ENCODE results near the gene RAB20. TPM values are rescaled to one million over a fixed set of nuclear protein-coding genes. Genes with fewer than 3 reads are reported as not detected.

Gene RAB20
- total and polyA plus RNA-seq, 2 donors (not counting 1 experiment from before 2014, with no cell fraction given) = 2.4 to 4.6 TPM

- H3K36me3 ChIP-seq (replicated peaks in 1 of 2; ENCODE audit: control extremely low read depth in 1 of 2, control insufficient read depth in 1 of 2, extremely low read depth in 1 of 2, insufficient read depth in 2 of 2, low read length in 1 of 2) = no peaks in the 10 kb centered on the region
- Mint-ChIP-seq H3K27me3 (no peaks in the 10 kb centered on the region), H3K4me3 (no peak overlapping the region), H3K27ac (no peak overlapping the region), H3K9me3 (ENCODE audit: insufficient read depth) (no peaks in the 10 kb centered on the region), H3K4me1 (peaks cover 27% of the 10 kb centered on the region)
- no peak overlapping the region for H3K27ac ChIP-seq (ENCODE audit: low read length in 2 of 2)
- H3K4me3 ChIP-seq (ENCODE audit: control extremely low read depth in 1 of 5, extremely low read depth in 1 of 5, insufficient read depth in 1 of 5, low read depth in 2 of 5, low read length in 4 of 5) = no peak overlapping the region
- DNase-seq (no peak), ATAC-seq (ENCODE audit: low read depth) (no peak)
- no peak overlapping the region for H2AFZ ChIP-seq (ENCODE audit: insufficient read depth, low read depth, low read length, poor library complexity, severe bottlenecking)
- ChIA-PET POLR2A (no interaction called here), CTCF (interaction anchor here (2.2 kb wide), 1 partner anchor 68 kb away, joined by 16 read pairs; no protein-coding TSS in a partner anchor)
- H4K20me1 ChIP-seq (ENCODE audit: control insufficient read depth, insufficient read depth, low read length, poor library complexity, severe bottlenecking) = no peaks in the 10 kb centered on the region
- H3K4me2 ChIP-seq (replicated peaks; ENCODE audit: low read depth, low read length, poor library complexity, severe bottlenecking) = no peak overlapping the region
- H3K9ac ChIP-seq (ENCODE audit: low read length) = no peak overlapping the region
- H3K27me3 ChIP-seq (replicated peaks in 1 of 4; ENCODE audit: control extremely low read depth in 1 of 4, control insufficient read depth in 3 of 4, insufficient read depth in 4 of 4, low read length in 3 of 4) = peaks cover 0 to 5% (median 0%) of the 10 kb centered on the region in 4 experiments
- H3K79me2 ChIP-seq (ENCODE audit: control insufficient read depth, insufficient read depth, low read length) = no peaks in the 10 kb centered on the region
- TF ChIP-seq EZH2 (IDR thresholded peaks at IDR 0.05; ENCODE audit: borderline replicate concordance, insufficient read depth, low read depth, low read length, poor library complexity, severe bottlenecking) (no peak), CTCF (IDR thresholded peaks at IDR 0.05) (no peak)
- 73% methylated on average over 11 of the region's 17 CpGs for WGBS (ENCODE audit: insufficient coverage)
- intact Hi-C loops (cut with micrococcal nuclease) = no loop called here
- H3K4me1 ChIP-seq (ENCODE audit: control insufficient read depth in 2 of 2, insufficient read depth in 2 of 2, low read length in 2 of 2) = peaks cover 20 to 21% of the 10 kb centered on the region in 2 donors
- peaks cover 0 to 4% (median 0%) of the 10 kb centered on the region in 3 donors for H3K9me3 ChIP-seq (ENCODE audit: control extremely low read depth in 1 of 3, control insufficient read depth in 2 of 3, insufficient read depth in 1 of 3, low read length in 2 of 3)
Observed at GRCh38 chr13:110523838-110524540, 37.5 kb downstream of the RAB20 start.

GRCh38 chr13:110523180-110523579 lies 38.3 kb downstream of the RAB20 start:
- intact Hi-C loops (cut with micrococcal nuclease) = no loop called here
- Histone ChIP-seq H2AFZ (ENCODE audit: insufficient read depth, low read depth, low read length, poor library complexity, severe bottlenecking) (no peak overlapping the region), H3K27me3 (replicated peaks in 1 of 4; ENCODE audit: control extremely low read depth in 1 of 4, control insufficient read depth in 3 of 4, insufficient read depth in 4 of 4, low read length in 3 of 4) (peaks cover 0 to 5% (median 0%) of the 10 kb centered on the region in 4 experiments), H3K9ac (ENCODE audit: low read length) (no peak overlapping the region), H3K27ac (ENCODE audit: low read length in 2 of 2) (no peak overlapping the region), H3K9me3 (ENCODE audit: control extremely low read depth in 1 of 3, control insufficient read depth in 2 of 3, insufficient read depth in 1 of 3, low read length in 2 of 3) (peaks cover 0 to 4% (median 0%) of the 10 kb centered on the region in 3 donors), H4K20me1 (ENCODE audit: control insufficient read depth, insufficient read depth, low read length, poor library complexity, severe bottlenecking) (no peaks in the 10 kb centered on the region), H3K79me2 (ENCODE audit: control insufficient read depth, insufficient read depth, low read length) (no peaks in the 10 kb centered on the region), H3K36me3 (replicated peaks in 1 of 2; ENCODE audit: control extremely low read depth in 1 of 2, control insufficient read depth in 1 of 2, extremely low read depth in 1 of 2, insufficient read depth in 2 of 2, low read length in 1 of 2) (no peaks in the 10 kb centered on the region), H3K4me3 (ENCODE audit: control extremely low read depth in 1 of 5, extremely low read depth in 1 of 5, insufficient read depth in 1 of 5, low read depth in 2 of 5, low read length in 4 of 5) (no peak overlapping the region), H3K4me2 (replicated peaks; ENCODE audit: low read depth, low read length, poor library complexity, severe bottlenecking) (no peak overlapping the region), H3K4me1 (ENCODE audit: control insufficient read depth in 2 of 2, insufficient read depth in 2 of 2, low read length in 2 of 2) (peaks cover 20 to 21% of the 10 kb centered on the region in 2 donors)
- ATAC-seq (ENCODE audit: low read depth) = no peak
- no peak overlapping the region for H3K4me3 Mint-ChIP-seq
- no peak for DNase-seq
- H3K9me3 Mint-ChIP-seq (ENCODE audit: insufficient read depth) = no peaks in the 10 kb centered on the region
- CTCF ChIA-PET = no interaction called here
- H3K4me1 Mint-ChIP-seq = peaks cover 27% of the 10 kb centered on the region
- WGBS (ENCODE audit: insufficient coverage) = 39% methylated on average over 9 of the region's 9 CpGs
- POLR2A ChIA-PET = no interaction called here
- no peak for TF ChIP-seq EZH2 (IDR thresholded peaks at IDR 0.05; ENCODE audit: borderline replicate concordance, insufficient read depth, low read depth, low read length, poor library complexity, severe bottlenecking)
- TF ChIP-seq CTCF (IDR thresholded peaks at IDR 0.05) = no peak
- H3K27ac Mint-ChIP-seq = no peak overlapping the region
- no peaks in the 10 kb centered on the region for H3K27me3 Mint-ChIP-seq
